Measurements from ENCODE around the gene PHF13. TPM values are rescaled to one million over a fixed set of nuclear protein-coding genes. Genes with fewer than 3 reads are reported as not detected.

The PHF13 gene
- total and polyA plus RNA-seq, 9 of the 15 experiments (the other 6 are each of a cell fraction or from before 2014, with no cell fraction given) = 1.8 to 36.1 (median 11.7) TPM

- no peak for TF ChIP-seq POLR2H (tag; IDR thresholded peaks at IDR 0.05; ENCODE audit: low read depth)
Measured at GRCh38 chr1:6625584-6626149, 12.1 kb downstream of the PHF13 start (continued).

GRCh38 chr1:6627031-6627430, 13.5 kb downstream of the PHF13 start:
- H3K4me3 ChIP-seq = no peak overlapping the region
- H3K9me3 ChIP-seq (replicated peaks; ENCODE audit: control insufficient read depth, insufficient read depth, low read depth, low read length) = no peaks in the 10 kb centered on the region
- ATAC-seq = no peak
- peaks cover 43% of the 10 kb centered on the region for H3K79me2 ChIP-seq (ENCODE audit: control insufficient read depth, insufficient read depth, low read length)
- H3K9me1 ChIP-seq (ENCODE audit: control insufficient read depth, insufficient read depth, low read length) = no peaks in the 10 kb centered on the region
- no peak for DNase-seq (ENCODE audit: extremely low read depth in 1 of 4, low spot score in 3 of 4)
- in situ Hi-C loops (cut with MboI) (no loop called here), intact Hi-C loops (cut with micrococcal nuclease) (loop anchor here (2.0 kb wide), 1 partner anchor 14 kb away; the partner anchor contains the start of gene PHF13)
- WGBS (ENCODE audit: insufficient coverage, low coverage, missing lambda C conversion rate) = 94% methylated on average over 9 of the region's 9 CpGs
- no peaks in the 10 kb centered on the region for H3K27me3 ChIP-seq (ENCODE audit: control insufficient read depth in 2 of 2, insufficient read depth in 2 of 2, low read length in 2 of 2)
- FAIRE-seq = no peak
- H3K36me3 ChIP-seq (ENCODE audit: control insufficient read depth, insufficient read depth, low read length) = peaks cover 71% of the 10 kb centered on the region
- no peak overlapping the region for H3K4me2 ChIP-seq (ENCODE audit: insufficient read depth, low read length)
- peaks cover 12 to 42% of the 10 kb centered on the region in 2 experiments; a peak in 4 of 5 replicates for H3K4me1 ChIP-seq (replicated peaks in 1 of 2; ENCODE audit: control insufficient read depth in 2 of 2, insufficient read depth in 2 of 2, low read length in 2 of 2)
- H2AFZ ChIP-seq (ENCODE audit: low read depth, low read length) = no peak overlapping the region
- POLR2A ChIA-PET = interaction anchor here (1.3 to 2.1 kb wide), 2 partner anchors 11 to 23 kb away, joined by 6 read pairs; no protein-coding TSS in a partner anchor
- H3K9ac ChIP-seq (ENCODE audit: insufficient read depth in 1 of 2, low read depth in 2 of 2, low read length in 2 of 2) = 0 out of 4 replicates have a peak overlapping the region, but pooled peaks of 1 of the 2 experiments have one; percentile 50
- CTCF ChIA-PET (ENCODE audit: low intra/inter-chr PET ratio) = no interaction called here
- BruUV-seq (replicated peaks) = no TSS peak
- H4K20me1 ChIP-seq (replicated peaks; ENCODE audit: control insufficient read depth, insufficient read depth, low read length) = peaks cover 19% of the 10 kb centered on the region; the same call in 1 of the 2 replicates
- H3K27ac ChIP-seq (ENCODE audit: extremely low read depth, low read depth, low read length) = no peak overlapping the region
- no peak for TF ChIP-seq NR1H2 (CRISPR knock-in tag; IDR thresholded peaks at IDR 0.05)
- TF ChIP-seq RB1 (IDR thresholded peaks at IDR 0.05; ENCODE audit: low read depth) = no peak
- TF ChIP-seq ASH1L (IDR thresholded peaks at IDR 0.05; ENCODE audit: borderline replicate concordance, low read depth, partially characterized antibody) = no peak
- TF ChIP-seq HDGF (IDR thresholded peaks at IDR 0.05) = no peak
- TF ChIP-seq KLF6 (CRISPR knock-in tag; IDR thresholded peaks at IDR 0.05; ENCODE audit: borderline replicate concordance) = no peak
- TF ChIP-seq ZBTB8A (IDR thresholded peaks at IDR 0.05; ENCODE audit: partially characterized antibody) = no peak
- TF ChIP-seq SRF (CRISPR knock-in tag; IDR thresholded peaks at IDR 0.05) = no peak
- no peak for TF ChIP-seq IRF1 (CRISPR knock-in tag; IDR thresholded peaks at IDR 0.05; ENCODE audit: borderline replicate concordance)
- TF ChIP-seq SNAPC5 (CRISPR knock-in tag; IDR thresholded peaks at IDR 0.05) = no peak
- no peak for TF ChIP-seq TRIM25 (IDR thresholded peaks at IDR 0.05; ENCODE audit: borderline replicate concordance)
- no peak for TF ChIP-seq ZNF217 (CRISPR knock-in tag; IDR thresholded peaks at IDR 0.05)
- TF ChIP-seq ZNF518B (CRISPR knock-in tag; IDR thresholded peaks at IDR 0.05) = no peak
- TF ChIP-seq ZSCAN29 (IDR thresholded peaks at IDR 0.05) = no peak
- TF ChIP-seq FUS (optimal IDR thresholded peaks at IDR 0.05; ENCODE audit: low read depth, low read length) = no peak

All from K562 (cell line).